K562 (cell line): ENCODE results near the gene AKAP7. TPM values are rescaled to one million over a fixed set of nuclear protein-coding genes. Genes with fewer than 3 reads are reported as not detected.

Experiments used
- ATAC-seq: fragments of 200-7000 bp; cut with Tn5 transposase; 3 replicates; pipeline ENCODE4 v1.9.1; 2020; ENCODE audit warnings: moderate library complexity
- BruUV-seq: library from RNA; stranded (reverse); fragments of 400-500 nt; replicated peaks from 2 replicates; lab custom pipeline; 2021; lab: Mats Ljungman, UMichigan
- CTCF ChIA-PET: fragments of 300-600 bp; formaldehyde crosslinking; extraction: SDS; loops from one replicate; lab custom pipeline; 2021; ENCODE audit warnings: low intra/inter-chr PET ratio; lab: Yijun Ruan, JAX
- POLR2A ChIA-PET: fragments of 300-600, 350-650 bp; sonication (Branson Sonifier 250); formaldehyde crosslinking; extraction: SDS; loops from one replicate; lab custom pipeline; 2021; ENCODE audit warnings: antibody characterized with exemption, inconsistent platforms; lab: Yijun Ruan, JAX
- DNase-seq, 4 experiments: peaks; one replicate each; pipeline versions ENCODE4 v3.0.0 to v3.0.0-alpha.2; 2011 to 2018; ENCODE audit warnings: low spot score in 3 of 4, mixed read lengths in 3 of 4; ENCODE audit errors: extremely low read depth in 1 of 4
- FAIRE-seq: peaks from 2 replicates; lab custom pipeline; 2011; peaks lifted over from hg19 to GRCh38; lab: Jason Lieb, UNC
- H2AFZ ChIP-seq: 2 replicates; pipeline ENCODE4 v1.6.0; 2011; ENCODE audit warnings: low read depth, low read length, control low read depth, inconsistent platforms
- H3K27ac ChIP-seq: fragments of 200-600 bp; 3 replicates; pipeline ENCODE4 v1.8.0; 2011; ENCODE audit warnings: low read depth, mild to moderate bottlenecking, control low read depth, inconsistent platforms, low read length, moderate library complexity, mixed read lengths; ENCODE audit errors: extremely low read depth
- H3K27me3 ChIP-seq, 2 experiments: fragments of 300-600 bp in 1 of 2; 2 replicates in 1 of 2; 3 replicates in 1 of 2; pipeline versions ENCODE4 v1.6.0 to v1.8.0; 2011; ENCODE audit warnings: inconsistent platforms in 2 of 2, low read length in 2 of 2, mild to moderate bottlenecking in 1 of 2, mixed read lengths in 1 of 2, moderate library complexity in 1 of 2; ENCODE audit not compliant: control insufficient read depth in 2 of 2, insufficient read depth in 2 of 2
- H3K36me3 ChIP-seq: fragments of 300-600 bp; 3 replicates; pipeline ENCODE4 v1.8.0; 2011; ENCODE audit warnings: mild to moderate bottlenecking, low read length, inconsistent platforms; ENCODE audit not compliant: control insufficient read depth, insufficient read depth
- H3K4me1 ChIP-seq, 2 experiments: fragments of 200-600 bp in 1 of 2; replicated peaks in 1 of 2; 2 replicates in 1 of 2; 3 replicates in 1 of 2; pipeline versions ENCODE4 v1.5.1 to v1.8.0; 2011; ENCODE audit warnings: inconsistent platforms in 2 of 2, low read length in 2 of 2, mild to moderate bottlenecking in 1 of 2, mixed read lengths in 1 of 2, moderate library complexity in 1 of 2; ENCODE audit not compliant: control insufficient read depth in 2 of 2, insufficient read depth in 2 of 2
- H3K4me2 ChIP-seq: 2 replicates; pipeline ENCODE4 v1.6.1; 2011; ENCODE audit warnings: low read length, control low read depth, inconsistent platforms, mixed read lengths; ENCODE audit not compliant: insufficient read depth
- H3K4me3 ChIP-seq: fragments of 200-600 bp; sonication (generic), shearing (Covaris generic); 2 replicates; pipeline ENCODE4 v1.5.1; 2016; ENCODE audit warnings: control low read depth, inconsistent platforms
- H3K79me2 ChIP-seq: fragments of 200-600 bp; 3 replicates; pipeline ENCODE4 v1.8.0; 2011; ENCODE audit warnings: low read length, inconsistent platforms; ENCODE audit not compliant: control insufficient read depth, insufficient read depth
- H3K9ac ChIP-seq, 2 experiments: 2 replicates each; pipeline versions ENCODE4 v1.6.0 to v1.6.1; 2011; ENCODE audit warnings: low read depth in 2 of 2, low read length in 2 of 2, control low read depth in 1 of 2, inconsistent platforms in 1 of 2, mild to moderate bottlenecking in 1 of 2, mixed read lengths in 1 of 2; ENCODE audit not compliant: insufficient read depth in 1 of 2
- H3K9me1 ChIP-seq: one replicate; pipeline ENCODE4 v1.6.0; 2011; ENCODE audit warnings: inconsistent platforms, mild to moderate bottlenecking, low read length, moderate library complexity; ENCODE audit not compliant: control insufficient read depth, insufficient read depth
- H3K9me3 ChIP-seq: replicated peaks from 2 replicates; pipeline ENCODE4 v1.5.1; 2011; ENCODE audit warnings: low read depth, low read length, inconsistent platforms; ENCODE audit not compliant: control insufficient read depth, insufficient read depth
- H4K20me1 ChIP-seq: replicated peaks from 2 replicates; pipeline ENCODE4 v1.6.1; 2011; ENCODE audit warnings: low read length, inconsistent platforms, mixed read lengths; ENCODE audit not compliant: control insufficient read depth, insufficient read depth
- CEBPG ChIP-seq, 3 experiments: fragments of 200-800 bp in 1 of 3; sonication (Bioruptor generic) in 1 of 3; sonication (generic) in 1 of 3; formaldehyde crosslinking in 1 of 3; IDR thresholded peaks in 2 of 3; conservative IDR thresholded peaks in 1 of 3; 2 replicates each; pipeline versions ENCODE4 v1.6.1 to v1.8.0; 2016 to 2022; ENCODE audit warnings: missing compliant biosample characterization in 2 of 3, missing genetic modification characterization in 2 of 3, mild to moderate bottlenecking in 1 of 3, missing genetic modification reagents in 1 of 3
- FOXP1 ChIP-seq: sonication (generic); formaldehyde crosslinking; IDR thresholded peaks from 2 replicates; pipeline ENCODE4 v1.8.0; 2022; ENCODE audit warnings: mild to moderate bottlenecking, missing genetic modification reagents
- KDM2B ChIP-seq: fragments of 250-450 bp; sonication (Bioruptor Pico); IDR thresholded peaks from 2 replicates; pipeline ENCODE4 v1.8.0; 2021; ENCODE audit warnings: mild to moderate bottlenecking, moderate library complexity
- MYC ChIP-seq, 2 experiments: fragments of 250-450 bp in 1 of 2; sonication (Bioruptor Pico) in 1 of 2; IDR thresholded peaks; 2 replicates each; pipeline versions ENCODE4 v1.5.1 to v1.6.1; 2012 to 2021; ENCODE audit warnings: low read depth in 2 of 2, borderline replicate concordance in 1 of 2, improper control_type of control experiment in 1 of 2, low read length in 1 of 2, mild to moderate bottlenecking in 1 of 2, moderate library complexity in 1 of 2
- NONO ChIP-seq, 2 experiments: fragments of 200-400 bp in 1 of 2; fragments of 450-650 bp in 1 of 2; formaldehyde crosslinking in 1 of 2; IDR thresholded peaks; 2 replicates each; pipeline ENCODE4 v1.6.1; 2017; ENCODE audit warnings: low read depth in 2 of 2, mild to moderate bottlenecking in 2 of 2, moderate library complexity in 2 of 2, low read length in 1 of 2
- RFX7 ChIP-seq: fragments of 250-450 bp; sonication (Bioruptor Pico); IDR thresholded peaks from 2 replicates; pipeline ENCODE4 v1.5.1; 2021; ENCODE audit warnings: mild to moderate bottlenecking
- TRIM28 ChIP-seq: fragments of 450-650 bp; IDR thresholded peaks from 2 replicates; pipeline ENCODE4 v1.6.1; 2017
- ZFP30 ChIP-seq: fragments of 250-450 bp; sonication (Bioruptor Pico); IDR thresholded peaks from 2 replicates; pipeline ENCODE4 v1.8.0; 2022; ENCODE audit warnings: moderate library complexity, mild to moderate bottlenecking, inconsistent platforms, borderline replicate concordance
- WGBS: fragments of 100-300 bp; shearing (Covaris generic); methylation state at CpG from one replicate; pipeline ENCODE4 v1.1.6; 2016; ENCODE audit warnings: low coverage, mixed read lengths; ENCODE audit not compliant: insufficient coverage; ENCODE audit errors: missing lambda C conversion rate; 5-methylcytosine and 5-hydroxymethylcytosine counted together
- in situ Hi-C: fragments of 300-500 bp; cut with MboI; formaldehyde crosslinking; loops from 4 replicates; pipeline ENCODE4 v1.15.0; 2018; ENCODE audit warnings: inconsistent platforms, mixed read lengths
- intact Hi-C: fragments of 100-400 bp; cut with micrococcal nuclease; formaldehyde crosslinking; loops from 2 replicates; pipeline ENCODE4 v1.14.2; 2022
- polyA plus RNA-seq, 8 experiments: library from polyadenylated mRNA; depleted of rRNA in 4 of 8; stranded (reverse) in 5 of 8; unstranded in 3 of 8; fragments of >200 nt; fragmentation: Nextera tagmentation in 2 of 8; fragmentation: Illumina TruSeq in 1 of 8; extraction: Ambion mirVana in 2 of 8; extraction: Trizol in 1 of 8; gene quantifications; 2 replicates each; pipeline versions ENCODE4 v1.2.1 to v1.2.3, GENCODE V29; 2011 to 2014; ENCODE audit warnings: inconsistent platforms in 1 of 8, missing spikeins in 1 of 8
- total RNA-seq, 7 experiments: library from RNA; depleted of rRNA in 6 of 7; stranded (reverse); fragments of >200 nt in 6 of 7; fragmentation: Illumina TruSeq in 2 of 7; extraction: Trizol in 2 of 7; gene quantifications; 2 replicates each; pipeline versions ENCODE4 v1.2.1 to v1.2.3, GENCODE V29; 2011 to 2021; ENCODE audit warnings: low replicate concordance in 1 of 7
- TF ChIP-seq, protein P1 (sequence below): fragments of 450-650 bp; IDR thresholded peaks from 2 replicates; pipeline ENCODE4 v1.6.1; 2018; ENCODE audit not compliant: partially characterized antibody

Gene AKAP7
- total and polyA plus RNA-seq, 9 of the 15 experiments (the other 6 are each of a cell fraction or from before 2014, with no cell fraction given), result 0.82 to 2.6 (median 1.6) TPM

DNA sequence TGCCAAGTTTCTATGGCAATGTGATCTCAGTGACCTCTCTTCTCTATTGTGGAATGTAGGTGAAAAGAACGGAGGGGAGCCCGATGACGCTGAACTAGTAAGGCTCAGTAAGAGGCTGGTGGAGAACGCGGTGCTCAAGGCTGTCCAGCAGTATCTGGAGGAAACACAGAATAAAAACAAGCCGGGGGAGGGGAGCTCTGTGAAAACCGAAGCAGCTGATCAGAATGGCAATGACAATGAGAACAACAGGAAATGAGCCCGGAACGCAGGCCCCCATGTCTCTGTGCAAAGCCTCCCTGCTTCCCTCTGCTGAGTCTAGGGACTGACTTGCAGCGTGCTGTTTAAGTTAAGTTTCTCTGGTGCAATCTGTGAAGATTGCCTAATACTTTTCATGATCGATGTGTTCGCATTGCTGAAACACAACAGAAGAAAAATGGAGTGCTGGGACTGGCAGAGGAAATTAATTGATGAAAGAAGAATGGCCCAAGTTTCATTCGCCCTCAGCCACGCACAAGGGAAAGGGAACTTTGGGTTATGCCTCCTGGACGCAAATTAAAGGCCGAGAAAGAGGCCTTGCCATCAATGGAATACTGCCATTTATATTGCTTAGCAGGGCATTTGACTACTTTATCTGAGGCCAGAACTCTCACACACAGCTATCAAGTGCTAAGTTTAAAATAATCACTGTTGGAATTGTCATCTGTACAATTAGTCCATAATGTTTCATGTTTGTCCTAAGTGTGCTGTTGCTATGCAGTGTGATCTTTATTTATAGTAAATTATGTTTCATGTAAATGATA is 146.4 kb downstream of the AKAP7 start:
- Histone ChIP-seq H3K27ac (no peak overlapping the region), H3K36me3 (no peaks in the 10 kb centered on the region), H3K4me2 (no peak overlapping the region), H3K4me1 (no peaks in the 10 kb centered on the region), H3K27me3 (no peaks in the 10 kb centered on the region), H3K79me2 (no peaks in the 10 kb centered on the region), H2AFZ (no peak overlapping the region), H3K9me3 (no peaks in the 10 kb centered on the region), H3K9ac (no peak overlapping the region), H3K9me1 (no peaks in the 10 kb centered on the region), H4K20me1 (no peaks in the 10 kb centered on the region), H3K4me3 (no peak overlapping the region)
- no TSS peak for BruUV-seq
- WGBS, result 8% methylated on average over 16 of the region's 16 CpGs
- ATAC-seq (no peak; the same call in 2 of the 3 replicates), DNase-seq (no peak), FAIRE-seq (no peak)
- intact Hi-C loops (no loop called here), in situ Hi-C loops (no loop called here)
- ChIA-PET CTCF (no interaction called here), POLR2A (interaction anchor here (0.6 kb wide), 1 partner anchor 49 kb away, joined by 3 read pairs; no protein-coding TSS in a partner anchor)
- TF ChIP-seq CEBPG (CRISPR knock-in tag; IDR thresholded peaks at IDR 0.05) (no peak), CEBPG (tag; conservative IDR thresholded peaks at IDR 0.05 in 1 of 2, IDR thresholded peaks at IDR 0.05 in 1 of 2) (0 out of 4 replicates have a peak, but pooled peaks have one; percentile 25 to 27), FOXP1 (CRISPR knock-in tag) (no peak)

DNA sequence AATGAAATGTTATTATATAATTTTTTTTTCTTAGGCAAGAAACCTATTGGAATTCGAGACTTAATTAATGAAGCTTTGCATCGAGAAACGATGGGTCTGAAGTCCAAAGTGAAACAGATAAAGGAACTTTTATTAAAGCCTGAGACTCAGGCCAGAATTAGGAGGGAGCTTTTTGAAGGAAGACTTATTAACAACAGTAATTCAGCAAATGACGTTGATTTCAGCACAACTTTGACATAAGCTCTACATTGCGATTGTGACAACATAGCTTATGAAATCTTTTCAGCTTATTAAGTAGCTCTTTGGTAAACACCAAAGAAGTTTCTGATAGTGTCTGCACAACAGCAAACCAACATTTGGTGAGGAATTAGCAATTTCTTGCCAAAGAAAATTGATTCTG is 147.1 kb downstream of the AKAP7 start:
- DNase-seq (no peak), FAIRE-seq (no peak), ATAC-seq (no peak)
- Histone ChIP-seq H3K27me3 (no peaks in the 10 kb centered on the region), H3K9me1 (no peaks in the 10 kb centered on the region), H3K27ac (no peak overlapping the region), H3K4me3 (no peak overlapping the region), H3K79me2 (no peaks in the 10 kb centered on the region), H3K9ac (no peak overlapping the region), H3K4me1 (no peaks in the 10 kb centered on the region), H4K20me1 (no peaks in the 10 kb centered on the region), H3K36me3 (no peaks in the 10 kb centered on the region), H3K9me3 (no peaks in the 10 kb centered on the region), H3K4me2 (no peak overlapping the region), H2AFZ (no peak overlapping the region)
- intact Hi-C loops, result no loop called here
- ChIA-PET CTCF (no interaction called here), POLR2A (no interaction called here)
- WGBS, result 10% methylated on average over 5 of the region's 5 CpGs
- BruUV-seq, result no TSS peak
- in situ Hi-C loops, result no loop called here
- TF ChIP-seq RFX7 (CRISPR knock-in tag) (no peak), ZFP30 (CRISPR knock-in tag) (no peak), MYC (IDR thresholded peaks at IDR 0.05; ENCODE audit: low read depth, low read length) (no peak), MYC (CRISPR knock-in tag; IDR thresholded peaks at IDR 0.05; ENCODE audit: borderline replicate concordance, low read depth) (no peak), KDM2B (CRISPR knock-in tag) (no peak), TRIM28 (no peak), NONO (IDR thresholded peaks at IDR 0.05; ENCODE audit: low read depth in 2 of 2, low read length in 1 of 2) (no peak)
- TF ChIP-seq, protein P1, sequence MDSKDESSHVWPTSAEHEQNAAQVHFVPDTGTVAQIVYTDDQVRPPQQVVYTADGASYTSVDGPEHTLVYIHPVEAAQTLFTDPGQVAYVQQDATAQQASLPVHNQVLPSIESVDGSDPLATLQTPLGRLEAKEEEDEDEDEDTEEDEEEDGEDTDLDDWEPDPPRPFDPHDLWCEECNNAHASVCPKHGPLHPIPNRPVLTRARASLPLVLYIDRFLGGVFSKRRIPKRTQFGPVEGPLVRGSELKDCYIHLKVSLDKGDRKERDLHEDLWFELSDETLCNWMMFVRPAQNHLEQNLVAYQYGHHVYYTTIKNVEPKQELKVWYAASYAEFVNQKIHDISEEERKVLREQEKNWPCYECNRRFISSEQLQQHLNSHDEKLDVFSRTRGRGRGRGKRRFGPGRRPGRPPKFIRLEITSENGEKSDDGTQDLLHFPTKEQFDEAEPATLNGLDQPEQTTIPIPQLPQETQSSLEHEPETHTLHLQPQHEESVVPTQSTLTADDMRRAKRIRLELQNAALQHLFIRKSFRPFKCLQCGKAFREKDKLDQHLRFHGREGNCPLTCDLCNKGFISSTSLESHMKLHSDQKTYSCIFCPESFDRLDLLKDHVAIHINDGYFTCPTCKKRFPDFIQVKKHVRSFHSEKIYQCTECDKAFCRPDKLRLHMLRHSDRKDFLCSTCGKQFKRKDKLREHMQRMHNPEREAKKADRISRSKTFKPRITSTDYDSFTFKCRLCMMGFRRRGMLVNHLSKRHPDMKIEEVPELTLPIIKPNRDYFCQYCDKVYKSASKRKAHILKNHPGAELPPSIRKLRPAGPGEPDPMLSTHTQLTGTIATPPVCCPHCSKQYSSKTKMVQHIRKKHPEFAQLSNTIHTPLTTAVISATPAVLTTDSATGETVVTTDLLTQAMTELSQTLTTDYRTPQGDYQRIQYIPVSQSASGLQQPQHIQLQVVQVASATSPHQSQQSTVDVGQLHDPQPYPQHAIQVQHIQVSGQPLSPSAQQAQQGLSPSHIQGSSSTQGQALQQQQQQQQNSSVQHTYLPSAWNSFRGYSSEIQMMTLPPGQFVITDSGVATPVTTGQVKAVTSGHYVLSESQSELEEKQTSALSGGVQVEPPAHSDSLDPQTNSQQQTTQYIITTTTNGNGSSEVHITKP, result no peak
